Activated CD8-positive, alpha-beta T cell treated with anti-CD3 and anti-CD28 coated beads for 36 hours (primary cell): Measurements from ENCODE around the gene THSD7B. TPM values are rescaled to one million over a fixed set of nuclear protein-coding genes. Genes with fewer than 3 reads are reported as not detected.

Experiments
- ATAC-seq: fragments of 200-7000 bp; cut with Tn5 transposase; one replicate; pipeline ENCODE4 v1.10.0; 2021; ENCODE audit warnings: mild to moderate bottlenecking, moderate library complexity
- CTCF ChIA-PET: fragments of 350-600 bp; sonication (Branson Sonifier 250); formaldehyde crosslinking; loops from one replicate; lab custom pipeline; 2021; ENCODE audit warnings: antibody characterized with exemption; lab: Charles Lee
- POLR2A ChIA-PET: fragments of 350-600 bp; sonication (Branson Sonifier 250); formaldehyde crosslinking; loops from one replicate; lab custom pipeline; 2021; ENCODE audit warnings: antibody characterized with exemption; lab: Charles Lee
- DNase-seq: peaks from one replicate; pipeline ENCODE4 v3.0.0-alpha.2; 2020
- H3K27ac Mint-ChIP-seq: one replicate; pipeline ENCODE4 v1.8.0; 2021; ENCODE audit warnings: mild to moderate bottlenecking, mixed read lengths
- H3K27me3 Mint-ChIP-seq: one replicate; pipeline ENCODE4 v1.8.0; 2021; ENCODE audit warnings: mixed read lengths
- H3K36me3 Mint-ChIP-seq: one replicate; pipeline ENCODE4 v1.8.0; 2021; ENCODE audit warnings: low read depth, mixed read lengths
- H3K4me1 Mint-ChIP-seq: one replicate; pipeline ENCODE4 v1.8.0; 2021; ENCODE audit warnings: low read depth, mixed read lengths
- H3K4me3 Mint-ChIP-seq: one replicate; pipeline ENCODE4 v1.8.0; 2021; ENCODE audit warnings: mild to moderate bottlenecking, moderate library complexity, mixed read lengths
- H3K9me3 Mint-ChIP-seq: one replicate; pipeline ENCODE4 v1.8.0; 2021; ENCODE audit warnings: mixed read lengths
- CTCF ChIP-seq: fragments of 200-600 bp; IDR thresholded peaks from one replicate; pipeline ENCODE4 v1.8.0; 2022; ENCODE audit warnings: antibody characterized with exemption, mild to moderate bottlenecking
- intact Hi-C: fragments of 100-400 bp; cut with micrococcal nuclease; formaldehyde crosslinking; loops from one replicate; pipeline ENCODE4 v1.10.0; 2022
- total RNA-seq, 2 experiments: library from RNA; stranded (reverse); gene quantifications; one replicate each; pipeline ENCODE4 v1.2.3, GENCODE V29; 2021

Gene THSD7B
- total RNA-seq, 2 experiments from 2014 or later = not detected

- TF ChIP-seq CTCF = no peak
- Mint-ChIP-seq H3K27ac (no peak overlapping the region), H3K27me3 (peaks cover 2% of the 10 kb centered on the region), H3K36me3 (no peaks in the 10 kb centered on the region), H3K4me1 (no peaks in the 10 kb centered on the region), H3K4me3 (no peak overlapping the region), H3K9me3 (no peaks in the 10 kb centered on the region)
- ATAC-seq (no peak), DNase-seq (no peak)
- intact Hi-C loops = no loop called here
- POLR2A ChIA-PET = no interaction called here
- CTCF ChIA-PET = no interaction called here
Observed at GRCh38 chr2:137205324-137205723, 440.0 kb downstream of the THSD7B start.

- CTCF ChIA-PET = no interaction called here
- no peaks in the 10 kb centered on the region for H3K36me3 Mint-ChIP-seq
- POLR2A ChIA-PET = no interaction called here
- no peak overlapping the region for H3K4me3 Mint-ChIP-seq
- no peaks in the 10 kb centered on the region for H3K4me1 Mint-ChIP-seq
- H3K27me3 Mint-ChIP-seq = peaks cover 2% of the 10 kb centered on the region
- intact Hi-C loops = no loop called here
- no peaks in the 10 kb centered on the region for H3K9me3 Mint-ChIP-seq
- no peak for TF ChIP-seq CTCF
- H3K27ac Mint-ChIP-seq = no peak overlapping the region
- ATAC-seq (no peak), DNase-seq (no peak)
Observed at GRCh38 chr2:137206069-137206468, 440.7 kb downstream of the THSD7B start.

- intact Hi-C loops = no loop called here
- TF ChIP-seq CTCF = no peak
- Mint-ChIP-seq H3K27me3 (peaks cover 2% of the 10 kb centered on the region), H3K9me3 (no peaks in the 10 kb centered on the region), H3K4me1 (no peaks in the 10 kb centered on the region), H3K36me3 (no peaks in the 10 kb centered on the region), H3K27ac (no peak overlapping the region), H3K4me3 (no peak overlapping the region)
- POLR2A ChIA-PET = no interaction called here
- CTCF ChIA-PET = no interaction called here
- DNase-seq = no peak
- no peak for ATAC-seq
Observed at GRCh38 chr2:137207030-137207429, 441.7 kb downstream of the THSD7B start.

GRCh38 chr2:137208431-137208891 is 443.1 kb downstream of the THSD7B start:
- no peak for ATAC-seq
- H3K9me3 Mint-ChIP-seq = no peaks in the 10 kb centered on the region
- CTCF ChIA-PET = no interaction called here
- no peak overlapping the region for H3K4me3 Mint-ChIP-seq
- intact Hi-C loops = no loop called here
- H3K27me3 Mint-ChIP-seq = no peaks in the 10 kb centered on the region
- no peaks in the 10 kb centered on the region for H3K4me1 Mint-ChIP-seq
- H3K27ac Mint-ChIP-seq = no peak overlapping the region
- H3K36me3 Mint-ChIP-seq = no peaks in the 10 kb centered on the region
- POLR2A ChIA-PET = no interaction called here
- no peak for DNase-seq
- TF ChIP-seq CTCF = no peak

- Mint-ChIP-seq H3K9me3 (no peaks in the 10 kb centered on the region), H3K4me1 (no peaks in the 10 kb centered on the region), H3K27me3 (no peaks in the 10 kb centered on the region), H3K27ac (no peak overlapping the region), H3K4me3 (no peak overlapping the region), H3K36me3 (no peaks in the 10 kb centered on the region)
- no peak for TF ChIP-seq CTCF
- CTCF ChIA-PET = no interaction called here
- POLR2A ChIA-PET = no interaction called here
- intact Hi-C loops = no loop called here
- no peak for ATAC-seq
- DNase-seq = no peak
Observed at GRCh38 chr2:137210039-137210438, 444.7 kb downstream of the THSD7B start.
